ENCODE results near the gene CLEC16A. TPM values are rescaled to one million over a fixed set of nuclear protein-coding genes. Genes with fewer than 3 reads are reported as not detected.

The CLEC16A gene
- total and polyA plus RNA-seq, 3 experiments from 2014 or later, result 18.6 to 38.2 (median 38.1) TPM

DNA sequence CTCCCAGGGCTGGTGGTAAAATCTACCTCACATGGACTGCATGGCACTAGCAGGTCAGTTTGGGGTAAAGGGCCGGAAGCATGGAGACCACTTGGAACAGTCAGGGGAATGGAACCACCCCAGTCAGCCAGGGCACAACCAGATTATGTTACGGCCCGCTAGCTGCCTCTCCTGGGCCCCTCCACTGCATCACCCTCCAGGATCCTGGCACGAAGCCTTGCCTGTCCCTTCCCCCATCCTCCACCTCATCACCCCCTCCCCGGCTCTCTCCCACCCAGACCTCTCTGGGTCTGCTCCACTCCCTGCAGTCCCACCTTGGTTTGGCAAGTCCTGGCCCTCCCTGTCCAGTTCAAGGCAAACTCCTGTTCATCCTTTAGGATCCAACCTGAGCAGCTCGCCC, 91.7 kb downstream of the CLEC16A start:
- H3K27ac Mint-ChIP-seq, result peak overlapping the region in 1 of 8 donors; percentile 81
- no peak overlapping the region for H3K4me3 ChIP-seq (ENCODE audit: low read length)
- no peak overlapping the region for H3K4me3 Mint-ChIP-seq
- DNase-seq, result no peak
- peaks cover 20% of the 10 kb centered on the region for H3K36me3 ChIP-seq (ENCODE audit: insufficient read depth, low read length)
- H3K27ac ChIP-seq (ENCODE audit: low read depth, low read length), result no peak overlapping the region
- peaks cover 7 to 87% (median 32%) of the 10 kb centered on the region in 3 donors for H3K36me3 Mint-ChIP-seq
- H3K4me1 ChIP-seq (ENCODE audit: insufficient read depth, low read length), result no peaks in the 10 kb centered on the region
- H3K27me3 Mint-ChIP-seq, result no peaks in the 10 kb centered on the region
- no peaks in the 10 kb centered on the region for H3K9me3 ChIP-seq (ENCODE audit: low read length)
- no peaks in the 10 kb centered on the region for H3K9me3 Mint-ChIP-seq
- CTCF ChIA-PET, result no interaction called here
- POLR2A ChIA-PET, result no interaction called here
- peaks cover 0 to 6% (median 5%) of the 10 kb centered on the region in 3 donors for H3K4me1 Mint-ChIP-seq
- no peaks in the 10 kb centered on the region for H3K27me3 ChIP-seq (ENCODE audit: insufficient read depth, low read length, poor library complexity, severe bottlenecking)

DNA sequence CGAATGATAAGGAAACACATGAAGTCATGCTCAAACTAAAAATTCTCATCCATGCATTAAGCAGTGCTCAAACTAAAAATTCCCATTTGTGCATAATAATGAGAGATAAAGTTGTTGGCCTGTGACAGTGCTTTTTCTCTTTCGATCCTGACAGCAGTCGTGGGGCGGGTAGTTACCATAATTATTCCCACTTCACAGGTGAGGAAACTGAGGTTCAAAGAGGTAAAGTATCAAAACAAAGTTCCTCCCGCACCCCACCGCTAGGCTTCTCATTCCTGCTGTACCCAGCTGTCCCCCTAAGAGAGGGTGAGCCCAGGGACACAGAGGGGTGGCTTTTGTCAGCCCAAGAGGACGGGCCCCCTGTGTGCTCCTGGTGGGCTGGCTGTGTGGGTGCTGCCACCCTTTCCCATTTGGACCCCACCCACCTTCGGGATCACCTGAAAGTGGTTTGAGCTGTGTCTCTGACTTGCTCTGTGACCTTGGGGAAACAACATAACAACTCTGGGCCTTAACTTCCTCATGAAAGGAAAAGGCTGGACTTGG, 92.6 kb downstream of the CLEC16A start:
- H3K36me3 Mint-ChIP-seq, result peaks cover 7 to 87% (median 32%) of the 10 kb centered on the region in 3 donors
- POLR2A ChIA-PET, result no interaction called here

GRCh38 chr16:11038305-11038704, 93.9 kb downstream of the CLEC16A start:
- H3K27me3 ChIP-seq (ENCODE audit: insufficient read depth, low read length, poor library complexity, severe bottlenecking), result no peaks in the 10 kb centered on the region
- DNase-seq, result no peak
- no peaks in the 10 kb centered on the region for H3K9me3 Mint-ChIP-seq
- H3K4me1 Mint-ChIP-seq, result no peaks in the 10 kb centered on the region
- no peak overlapping the region for H3K27ac ChIP-seq (ENCODE audit: low read depth, low read length)
- ChIA-PET POLR2A (no interaction called here), CTCF (no interaction called here)
- no peak overlapping the region for H3K27ac Mint-ChIP-seq
- peaks cover 4 to 86% (median 22%) of the 10 kb centered on the region in 3 donors for H3K36me3 Mint-ChIP-seq
- H3K27me3 Mint-ChIP-seq, result no peaks in the 10 kb centered on the region
- H3K4me3 ChIP-seq (ENCODE audit: low read length), result no peak overlapping the region
- H3K36me3 ChIP-seq (ENCODE audit: insufficient read depth, low read length), result peaks cover 29% of the 10 kb centered on the region
- no peak overlapping the region for H3K4me3 Mint-ChIP-seq
- H3K9me3 ChIP-seq (ENCODE audit: low read length), result no peaks in the 10 kb centered on the region
- H3K4me1 ChIP-seq (ENCODE audit: insufficient read depth, low read length), result no peaks in the 10 kb centered on the region

More for the DNA sequence above, 92.6 kb downstream of the CLEC16A start:
- Histone ChIP-seq H3K4me1 (ENCODE audit: insufficient read depth, low read length) (no peaks in the 10 kb centered on the region), H3K36me3 (ENCODE audit: insufficient read depth, low read length) (peaks cover 26% of the 10 kb centered on the region), H3K9me3 (ENCODE audit: low read length) (no peaks in the 10 kb centered on the region), H3K4me3 (ENCODE audit: low read length) (no peak overlapping the region), H3K27me3 (ENCODE audit: insufficient read depth, low read length, poor library complexity, severe bottlenecking) (no peaks in the 10 kb centered on the region), H3K27ac (ENCODE audit: low read depth, low read length) (no peak overlapping the region)
- Mint-ChIP-seq H3K27ac (peak overlapping the region in 1 of 8 donors; percentile 4), H3K4me3 (no peak overlapping the region), H3K27me3 (no peaks in the 10 kb centered on the region), H3K4me1 (peaks cover 0 to 6% (median 5%) of the 10 kb centered on the region in 3 donors), H3K9me3 (no peaks in the 10 kb centered on the region)
- no peak for DNase-seq
- CTCF ChIA-PET, result no interaction called here

DNA sequence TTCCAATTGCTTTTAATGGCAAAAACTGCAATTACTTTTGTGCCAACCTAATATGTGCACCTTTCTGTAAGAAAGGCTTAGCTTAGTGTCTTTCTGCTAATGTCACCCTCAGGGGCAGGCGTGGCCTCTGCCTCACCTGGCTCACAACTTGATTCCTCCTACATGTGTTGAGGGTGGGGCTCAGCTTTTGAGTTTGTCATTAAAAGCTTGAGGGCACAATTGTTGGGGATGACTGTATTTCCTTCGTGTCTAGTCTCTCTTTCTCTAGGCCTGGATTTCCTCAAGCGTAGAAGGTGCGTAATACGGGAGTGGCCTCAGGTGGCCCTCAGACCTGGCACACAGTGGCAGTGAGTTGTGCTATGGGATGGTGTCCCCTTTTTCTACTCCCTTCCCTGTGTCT, 94.4 kb downstream of the CLEC16A start:
- Mint-ChIP-seq H3K27me3 (no peaks in the 10 kb centered on the region), H3K4me3 (no peak overlapping the region), H3K9me3 (no peaks in the 10 kb centered on the region), H3K27ac (no peak overlapping the region), H3K4me1 (no peaks in the 10 kb centered on the region), H3K36me3 (peaks cover 6 to 88% (median 20%) of the 10 kb centered on the region in 3 donors)
- Histone ChIP-seq H3K27me3 (ENCODE audit: insufficient read depth, low read length, poor library complexity, severe bottlenecking) (no peaks in the 10 kb centered on the region), H3K36me3 (ENCODE audit: insufficient read depth, low read length) (peaks cover 31% of the 10 kb centered on the region), H3K4me3 (ENCODE audit: low read length) (no peak overlapping the region), H3K9me3 (ENCODE audit: low read length) (no peaks in the 10 kb centered on the region), H3K4me1 (ENCODE audit: insufficient read depth, low read length) (no peaks in the 10 kb centered on the region), H3K27ac (ENCODE audit: low read depth, low read length) (no peak overlapping the region)
- ChIA-PET POLR2A (no interaction called here), CTCF (no interaction called here)
- no peak for DNase-seq

- peaks cover 7 to 86% (median 18%) of the 10 kb centered on the region in 3 donors for H3K36me3 Mint-ChIP-seq
- CTCF ChIA-PET, result no interaction called here
Observed at GRCh38 chr16:11039726-11040125, 95.4 kb downstream of the CLEC16A start.

GRCh38 chr16:11042191-11042590, 97.8 kb downstream of the CLEC16A start:
- H3K27me3 ChIP-seq (ENCODE audit: insufficient read depth, low read length, poor library complexity, severe bottlenecking), result no peaks in the 10 kb centered on the region
- Mint-ChIP-seq H3K27ac (no peak overlapping the region), H3K4me1 (no peaks in the 10 kb centered on the region), H3K4me3 (no peak overlapping the region), H3K9me3 (no peaks in the 10 kb centered on the region), H3K27me3 (no peaks in the 10 kb centered on the region), H3K36me3 (peaks cover 10 to 87% (median 22%) of the 10 kb centered on the region in 3 donors)
- ChIA-PET POLR2A (no interaction called here), CTCF (interaction anchor here (1.4 kb wide), 1 partner anchor 213 kb away, joined by 3 read pairs; no protein-coding TSS in a partner anchor)
- no peak overlapping the region for H3K27ac ChIP-seq (ENCODE audit: low read depth, low read length)
- no peak for DNase-seq
- H3K36me3 ChIP-seq (ENCODE audit: insufficient read depth, low read length), result peaks cover 23% of the 10 kb centered on the region
- no peak overlapping the region for H3K4me3 ChIP-seq (ENCODE audit: low read length)
- H3K9me3 ChIP-seq (ENCODE audit: low read length), result no peaks in the 10 kb centered on the region
- H3K4me1 ChIP-seq (ENCODE audit: insufficient read depth, low read length), result no peaks in the 10 kb centered on the region

More at GRCh38 chr16:11039726-11040125, 95.4 kb downstream of the CLEC16A start:
- Histone ChIP-seq H3K4me1 (ENCODE audit: insufficient read depth, low read length) (no peaks in the 10 kb centered on the region), H3K27me3 (ENCODE audit: insufficient read depth, low read length, poor library complexity, severe bottlenecking) (no peaks in the 10 kb centered on the region), H3K9me3 (ENCODE audit: low read length) (no peaks in the 10 kb centered on the region), H3K27ac (ENCODE audit: low read depth, low read length) (no peak overlapping the region), H3K4me3 (ENCODE audit: low read length) (no peak overlapping the region), H3K36me3 (ENCODE audit: insufficient read depth, low read length) (peaks cover 26% of the 10 kb centered on the region)
- Mint-ChIP-seq H3K4me1 (no peaks in the 10 kb centered on the region), H3K4me3 (no peak overlapping the region), H3K27ac (peak overlapping the region in 1 of 8 donors; percentile 3), H3K9me3 (no peaks in the 10 kb centered on the region), H3K27me3 (no peaks in the 10 kb centered on the region)
- no peak for DNase-seq
- POLR2A ChIA-PET, result no interaction called here

- H3K9me3 Mint-ChIP-seq, result no peaks in the 10 kb centered on the region
- Histone ChIP-seq H3K27me3 (ENCODE audit: insufficient read depth, low read length, poor library complexity, severe bottlenecking) (no peaks in the 10 kb centered on the region), H3K9me3 (ENCODE audit: low read length) (no peaks in the 10 kb centered on the region), H3K4me1 (ENCODE audit: insufficient read depth, low read length) (peaks cover 5% of the 10 kb centered on the region), H3K27ac (ENCODE audit: low read depth, low read length) (no peak overlapping the region), H3K36me3 (ENCODE audit: insufficient read depth, low read length) (peaks cover 29% of the 10 kb centered on the region), H3K4me3 (ENCODE audit: low read length) (no peak overlapping the region)
- H3K27ac Mint-ChIP-seq, result no peak overlapping the region
- DNase-seq, result no peak
- no peak overlapping the region for H3K4me3 Mint-ChIP-seq
- H3K27me3 Mint-ChIP-seq, result no peaks in the 10 kb centered on the region
- peaks cover 3 to 5% (median 5%) of the 10 kb centered on the region in 3 donors for H3K4me1 Mint-ChIP-seq
- POLR2A ChIA-PET, result interaction anchor here (0.6 kb wide), 1 partner anchor 34 kb away, joined by 4 read pairs; no protein-coding TSS in a partner anchor
- CTCF ChIA-PET, result interaction anchor here (1.0 kb wide), 1 partner anchor 210 kb away, joined by 4 read pairs; the partner anchor contains the start of gene SOCS1
- peaks cover 12 to 81% (median 14%) of the 10 kb centered on the region in 3 donors for H3K36me3 Mint-ChIP-seq
Observed at GRCh38 chr16:11045441-11045840, 101.1 kb downstream of the CLEC16A start.

DNA sequence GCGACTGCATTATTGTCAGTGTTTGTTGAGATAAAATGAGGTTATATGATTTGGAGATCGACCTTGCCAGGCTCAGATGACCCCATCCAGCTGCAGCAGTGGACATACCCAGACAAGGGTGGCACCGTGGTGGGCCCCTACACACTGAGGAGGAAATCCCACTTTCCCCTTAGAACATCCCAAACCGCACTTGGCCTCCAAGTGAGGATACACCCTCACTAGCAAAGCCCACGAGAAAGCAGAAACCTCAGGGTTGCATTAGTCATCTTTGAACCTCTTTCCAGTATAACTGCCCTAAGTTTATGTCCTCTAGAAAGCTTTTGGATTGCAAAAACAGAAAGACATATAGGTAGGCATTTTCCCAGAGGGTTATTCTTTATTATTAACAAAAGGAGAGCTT, 101.5 kb downstream of the CLEC16A start:
- ChIA-PET CTCF (interaction anchor here (1.0 kb wide), 1 partner anchor 210 kb away, joined by 4 read pairs; the partner anchor contains the start of gene SOCS1), POLR2A (no interaction called here)
- Histone ChIP-seq H3K4me3 (ENCODE audit: low read length) (no peak overlapping the region), H3K27me3 (ENCODE audit: insufficient read depth, low read length, poor library complexity, severe bottlenecking) (no peaks in the 10 kb centered on the region), H3K9me3 (ENCODE audit: low read length) (no peaks in the 10 kb centered on the region), H3K36me3 (ENCODE audit: insufficient read depth, low read length) (peaks cover 29% of the 10 kb centered on the region), H3K4me1 (ENCODE audit: insufficient read depth, low read length) (peaks cover 9% of the 10 kb centered on the region), H3K27ac (ENCODE audit: low read depth, low read length) (no peak overlapping the region)
- no peak overlapping the region for H3K27ac Mint-ChIP-seq
- peaks cover 12 to 79% (median 14%) of the 10 kb centered on the region in 3 donors for H3K36me3 Mint-ChIP-seq
- no peaks in the 10 kb centered on the region for H3K27me3 Mint-ChIP-seq
- H3K9me3 Mint-ChIP-seq, result no peaks in the 10 kb centered on the region
- no peak for DNase-seq
- peaks cover 4 to 9% (median 7%) of the 10 kb centered on the region in 3 donors for H3K4me1 Mint-ChIP-seq
- no peak overlapping the region for H3K4me3 Mint-ChIP-seq
